ENCODE measurements around the gene ZBP1.

DNA sequence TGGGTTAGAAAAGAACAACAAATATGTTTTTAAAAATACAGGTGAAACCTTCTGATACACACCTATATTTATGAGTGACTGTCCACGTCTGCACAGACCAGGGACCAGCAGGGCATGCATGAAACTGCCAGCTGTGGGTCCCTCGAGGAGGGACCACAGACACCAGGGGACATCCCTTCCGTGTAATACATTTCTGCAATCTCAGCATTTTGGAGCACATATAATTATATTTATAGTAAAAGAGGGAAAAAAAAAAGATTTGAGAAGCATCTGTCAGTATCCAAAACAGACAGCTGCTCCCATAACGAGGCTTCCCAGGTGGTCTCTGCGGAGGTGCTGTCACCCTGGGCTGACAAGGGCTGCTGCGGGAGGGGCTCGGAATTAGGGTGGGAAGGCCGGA is 49.4 kb upstream of the ZBP1 start:
- TF ChIP-seq, protein P1, sequence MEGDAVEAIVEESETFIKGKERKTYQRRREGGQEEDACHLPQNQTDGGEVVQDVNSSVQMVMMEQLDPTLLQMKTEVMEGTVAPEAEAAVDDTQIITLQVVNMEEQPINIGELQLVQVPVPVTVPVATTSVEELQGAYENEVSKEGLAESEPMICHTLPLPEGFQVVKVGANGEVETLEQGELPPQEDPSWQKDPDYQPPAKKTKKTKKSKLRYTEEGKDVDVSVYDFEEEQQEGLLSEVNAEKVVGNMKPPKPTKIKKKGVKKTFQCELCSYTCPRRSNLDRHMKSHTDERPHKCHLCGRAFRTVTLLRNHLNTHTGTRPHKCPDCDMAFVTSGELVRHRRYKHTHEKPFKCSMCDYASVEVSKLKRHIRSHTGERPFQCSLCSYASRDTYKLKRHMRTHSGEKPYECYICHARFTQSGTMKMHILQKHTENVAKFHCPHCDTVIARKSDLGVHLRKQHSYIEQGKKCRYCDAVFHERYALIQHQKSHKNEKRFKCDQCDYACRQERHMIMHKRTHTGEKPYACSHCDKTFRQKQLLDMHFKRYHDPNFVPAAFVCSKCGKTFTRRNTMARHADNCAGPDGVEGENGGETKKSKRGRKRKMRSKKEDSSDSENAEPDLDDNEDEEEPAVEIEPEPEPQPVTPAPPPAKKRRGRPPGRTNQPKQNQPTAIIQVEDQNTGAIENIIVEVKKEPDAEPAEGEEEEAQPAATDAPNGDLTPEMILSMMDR (IDR thresholded peaks at IDR 0.05; ENCODE audit: low read depth, low read length, poor library complexity, severe bottlenecking): no peak
- TF ChIP-seq EZH2phosphoT487 (IDR thresholded peaks at IDR 0.05; ENCODE audit: borderline replicate concordance, low read length): no peak
